Stimulated activated CD4-positive, alpha-beta T cell treated with anti-CD3 and anti-CD28 coated beads, Interleukin-12 subunit alpha, Interleukin-12 subunit beta, amount 100 ng/mL, for 48 hours (primary cell): ENCODE results near the gene TBC1D2B.
A peak's percentile ranks its signal among the peaks of the same experiment; 100 is the strongest.

Source experiments
- DNase-seq, 3 donors: peaks; one replicate each; pipeline ENCODE4 v3.0.0-alpha.2; 2020; ENCODE audit warnings: low read depth in 2 of 3, low spot score in 1 of 3

The TBC1D2B gene

DNA sequence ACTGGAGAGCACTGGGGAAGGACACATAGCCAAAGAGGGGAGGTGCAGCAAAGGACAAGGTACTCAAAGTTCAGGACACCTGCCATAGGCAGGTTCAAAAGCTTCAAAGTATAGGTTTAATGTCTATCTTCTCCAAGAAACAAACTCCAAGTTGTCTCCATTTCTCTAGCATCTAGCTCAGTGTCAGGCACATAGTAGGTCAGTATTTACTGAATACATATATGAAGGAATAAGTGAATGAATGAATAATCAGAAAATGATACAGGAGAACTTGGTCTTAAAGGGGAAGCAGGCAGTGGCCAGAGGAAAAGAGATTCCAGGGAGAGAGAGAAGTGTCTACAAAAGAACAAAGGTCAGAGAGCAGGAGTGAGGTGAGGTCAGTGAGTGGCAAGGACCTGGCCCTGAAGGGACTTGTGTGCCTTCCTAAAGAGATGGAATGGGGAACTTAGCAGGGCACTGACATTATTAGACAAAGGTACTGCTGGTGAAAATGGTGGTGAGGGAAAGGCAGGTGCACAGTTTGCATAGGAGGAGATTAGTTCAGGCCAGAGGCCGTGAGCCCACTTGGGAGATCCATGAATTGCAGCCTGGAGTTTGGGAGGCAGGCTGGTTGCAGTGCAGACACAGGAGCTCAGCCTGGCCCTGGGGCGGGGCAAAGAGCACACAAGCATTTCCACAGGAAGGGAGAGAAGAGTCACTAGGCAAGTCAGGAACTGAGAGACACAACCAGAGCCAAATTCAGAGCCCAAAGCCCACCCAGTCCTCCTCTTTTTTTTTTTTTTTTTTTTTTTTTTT is 21.4 kb downstream of the TBC1D2B start:
- no peak for DNase-seq

DNA sequence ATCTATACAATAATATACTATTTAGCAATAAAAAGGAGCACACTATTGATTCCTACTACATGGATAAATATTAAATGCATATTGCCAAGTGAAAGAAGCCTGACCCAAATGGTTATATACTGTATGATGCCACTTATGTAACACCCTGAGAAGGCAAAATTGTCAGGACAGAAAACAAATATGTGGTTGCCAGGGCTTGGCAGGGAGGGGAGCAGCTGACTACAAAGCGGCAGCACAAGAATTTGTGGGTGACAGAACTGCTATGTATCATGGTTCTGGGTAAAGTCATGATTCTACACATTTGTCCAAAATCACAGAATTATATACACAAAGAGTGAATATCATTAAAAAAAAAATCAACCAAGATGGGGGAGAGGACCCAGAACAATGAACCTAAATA is 22.5 kb downstream of the TBC1D2B start:
- no peak for DNase-seq

DNA sequence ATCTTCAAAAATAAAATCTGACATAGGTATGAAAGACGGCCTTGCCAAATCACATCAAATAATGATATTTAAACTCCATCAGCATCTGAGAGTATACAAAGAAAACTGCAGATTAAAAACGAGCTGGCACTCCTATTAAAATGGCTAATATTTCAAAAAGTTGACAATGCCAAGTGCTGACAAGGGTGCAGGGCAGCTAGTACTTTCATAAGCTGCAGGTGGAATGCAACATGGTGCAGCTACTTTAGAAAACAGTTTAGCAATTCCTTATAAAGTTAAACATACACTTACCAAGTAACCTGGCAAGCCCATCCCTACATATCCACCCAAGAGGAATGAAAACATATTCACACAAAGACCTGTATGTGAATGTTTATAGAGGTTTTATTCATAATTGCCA is 23.0 kb downstream of the TBC1D2B start:
- no peak for DNase-seq

DNA sequence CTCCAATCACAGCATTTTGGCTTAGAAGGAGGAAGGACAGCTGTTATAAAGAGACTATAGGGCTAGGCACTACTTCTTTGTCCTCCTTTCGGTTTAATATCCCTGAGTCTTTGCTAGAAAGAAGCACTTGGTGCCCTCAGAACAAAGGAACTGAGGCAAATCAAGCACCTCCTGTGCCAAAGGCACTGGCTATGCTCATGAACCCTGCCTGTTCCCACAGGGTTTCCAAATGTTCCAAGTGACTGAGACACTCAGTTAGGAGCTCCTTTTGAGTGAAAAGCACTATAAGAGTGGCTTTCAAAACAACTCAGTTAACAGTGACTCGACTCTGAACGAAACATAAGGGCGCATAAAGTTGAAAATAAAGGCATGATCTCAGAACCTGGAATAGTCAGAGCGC is 25.0 kb downstream of the TBC1D2B start:
- no peak for DNase-seq

DNA sequence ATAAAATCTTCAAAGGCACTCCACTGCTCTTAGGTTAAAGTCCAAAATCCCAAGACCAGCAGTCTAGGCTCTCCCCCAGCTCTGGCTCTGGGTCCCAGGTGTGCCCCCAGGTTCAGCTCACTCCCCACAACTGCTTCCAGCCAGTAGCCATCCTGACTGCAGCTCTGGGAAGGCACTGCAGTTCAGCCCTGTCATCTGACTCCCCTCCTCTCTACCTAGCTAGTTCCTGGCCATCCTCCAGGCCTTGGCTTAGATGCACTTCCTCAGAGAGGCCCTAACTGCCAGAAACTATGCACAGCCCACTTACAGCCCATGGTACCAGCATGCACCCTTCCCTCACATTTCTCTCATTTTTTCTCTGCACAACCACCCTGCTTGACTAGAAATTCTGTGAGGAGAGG is 25.5 kb downstream of the TBC1D2B start:
- DNase-seq = no peak

DNA sequence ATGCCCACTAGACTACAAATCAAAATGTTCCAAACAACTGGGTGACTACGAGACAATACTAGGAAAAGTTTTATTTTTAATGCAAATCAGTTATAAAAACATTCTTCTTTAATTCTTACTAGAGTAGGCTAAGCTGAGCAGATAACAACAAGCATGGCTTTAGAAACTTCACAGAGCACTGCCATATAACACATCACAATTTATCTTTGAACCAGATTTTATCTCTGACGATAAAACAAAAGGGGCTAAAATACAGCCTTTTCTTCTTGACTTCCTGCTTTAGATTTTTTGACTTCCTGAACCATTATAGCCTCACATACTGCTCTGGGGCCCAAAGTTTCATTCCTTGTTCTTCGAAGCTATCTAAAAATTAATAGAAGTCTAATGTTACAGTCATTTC is 25.9 kb downstream of the TBC1D2B start:
- DNase-seq = no peak

DNA sequence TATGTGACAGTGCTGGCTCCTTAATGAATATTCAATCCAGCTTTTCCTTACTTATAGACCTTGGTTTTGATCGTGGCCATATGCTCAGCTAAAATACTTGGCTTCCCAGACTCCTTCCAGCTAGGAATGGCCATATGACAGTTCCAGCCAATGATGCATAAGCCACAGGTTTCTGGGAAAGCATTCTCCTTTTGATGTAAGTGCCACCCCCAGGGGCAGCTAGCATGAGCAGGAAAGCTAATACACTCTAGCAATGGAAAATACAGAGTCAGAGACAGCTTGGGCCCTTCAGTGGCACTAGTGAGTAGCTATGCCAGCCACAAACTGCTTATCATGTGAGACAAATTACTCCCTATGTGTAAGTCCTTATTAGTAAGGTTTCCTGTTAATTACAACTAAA is 26.7 kb downstream of the TBC1D2B start:
- no peak for DNase-seq

DNA sequence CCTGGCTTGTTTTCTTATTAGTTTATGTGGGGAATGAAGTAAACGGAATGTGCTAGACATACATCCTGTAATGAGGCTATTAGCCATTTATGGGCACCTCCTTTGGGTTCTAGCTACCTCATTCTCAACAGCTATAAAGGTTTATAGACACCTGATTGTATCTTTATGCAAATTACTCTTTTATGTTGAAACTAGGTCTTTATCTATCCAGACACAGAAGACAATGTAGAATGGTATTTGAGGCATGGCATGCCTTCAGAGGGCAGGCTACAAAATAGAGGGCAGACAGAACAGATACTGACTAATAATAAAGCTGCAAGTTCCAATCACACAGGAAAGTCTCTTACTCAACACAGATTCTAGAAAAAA is 27.1 kb downstream of the TBC1D2B start:
- no peak for DNase-seq

DNA sequence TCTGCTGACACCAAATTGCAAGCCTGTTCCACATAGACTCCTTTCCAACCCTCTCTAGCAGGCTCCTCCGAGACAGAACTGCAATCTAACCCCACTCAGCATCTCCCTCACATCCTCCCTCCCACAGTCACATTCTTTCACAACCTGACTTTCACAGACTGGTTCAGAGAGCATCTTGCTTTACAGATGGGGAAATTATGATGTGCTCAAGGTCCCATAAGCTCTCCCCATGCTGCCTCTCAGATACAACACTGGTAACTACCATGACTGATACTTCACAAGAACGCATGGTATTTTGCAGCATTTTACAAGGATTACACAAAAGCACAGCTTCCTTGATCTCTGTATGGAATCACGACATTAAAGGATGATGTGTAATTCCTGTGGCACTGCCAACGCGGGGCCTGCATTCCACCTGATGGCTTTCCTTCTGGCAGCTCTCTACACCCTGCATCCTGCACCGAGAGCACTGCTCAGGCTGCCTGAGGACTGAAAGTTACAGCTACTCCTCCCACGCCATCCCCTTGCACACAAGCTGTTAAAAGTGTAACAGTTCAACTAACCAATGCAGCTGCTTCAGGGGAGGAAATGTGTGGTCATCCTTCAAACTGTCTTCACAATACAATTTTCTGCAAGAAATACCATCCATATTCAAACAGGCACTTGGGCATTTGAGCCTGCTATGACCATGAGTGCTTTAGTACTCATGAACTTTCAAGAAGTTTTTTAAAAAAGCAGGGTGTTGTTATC is 27.6 kb downstream of the TBC1D2B start:
- peak; percentile 55 to 71 (median 55) for DNase-seq

DNA sequence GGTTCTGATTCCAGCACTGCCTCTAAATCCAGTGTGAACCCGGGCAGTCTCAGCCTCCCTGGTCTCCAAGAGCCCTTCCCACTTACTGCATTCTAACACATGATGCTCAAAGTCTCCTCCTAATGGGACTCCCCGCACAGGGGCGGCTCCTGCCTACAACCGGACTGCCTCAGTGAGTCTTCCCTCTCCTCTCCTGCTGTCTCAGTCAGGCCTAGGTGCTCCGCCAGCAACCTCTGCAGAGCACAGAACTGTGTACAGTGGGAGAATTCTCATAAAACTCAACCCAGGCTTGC is 28.9 kb downstream of the TBC1D2B start:
- DNase-seq = no peak

DNA sequence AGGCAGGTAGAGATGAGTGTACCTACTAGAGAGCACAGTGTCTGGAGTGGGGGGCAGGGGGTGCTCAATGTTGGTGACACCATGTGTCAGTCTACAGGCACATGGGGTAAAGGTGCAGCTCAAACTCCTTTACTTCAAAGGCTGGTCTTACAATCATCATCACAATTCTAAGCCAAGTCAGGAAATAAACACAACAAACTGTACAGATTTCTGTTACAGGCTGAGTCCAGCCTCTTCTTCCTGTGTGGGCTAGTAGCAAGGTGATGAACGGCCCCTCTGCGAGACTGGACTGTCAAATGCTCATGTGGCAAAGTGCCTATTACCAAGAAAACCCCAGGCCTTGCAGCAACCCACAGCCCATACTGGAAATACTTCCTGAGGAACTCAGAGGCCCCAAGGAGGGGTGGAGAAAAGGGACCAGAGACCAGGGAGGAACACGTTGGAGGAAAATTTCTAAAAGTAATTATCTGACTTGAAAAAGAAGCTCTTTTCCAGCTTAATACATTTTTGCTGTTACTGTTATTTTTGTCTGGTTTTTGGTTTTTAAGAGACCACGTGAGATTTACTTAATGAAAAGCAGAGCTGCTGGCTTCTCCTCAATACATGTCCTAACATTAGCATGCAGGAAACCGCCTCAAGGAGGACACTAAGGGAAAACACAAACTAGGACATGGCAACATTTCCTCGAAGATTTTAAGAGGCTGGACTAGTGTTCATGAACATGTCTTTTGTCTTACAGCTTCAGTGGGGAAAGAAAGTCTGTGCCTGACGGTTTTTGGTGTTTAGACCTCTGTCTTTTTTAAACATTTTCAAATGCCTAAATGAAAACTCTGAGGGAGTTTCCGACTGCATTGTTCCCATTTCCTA is 29.5 kb downstream of the TBC1D2B start:
- no peak for DNase-seq

DNA sequence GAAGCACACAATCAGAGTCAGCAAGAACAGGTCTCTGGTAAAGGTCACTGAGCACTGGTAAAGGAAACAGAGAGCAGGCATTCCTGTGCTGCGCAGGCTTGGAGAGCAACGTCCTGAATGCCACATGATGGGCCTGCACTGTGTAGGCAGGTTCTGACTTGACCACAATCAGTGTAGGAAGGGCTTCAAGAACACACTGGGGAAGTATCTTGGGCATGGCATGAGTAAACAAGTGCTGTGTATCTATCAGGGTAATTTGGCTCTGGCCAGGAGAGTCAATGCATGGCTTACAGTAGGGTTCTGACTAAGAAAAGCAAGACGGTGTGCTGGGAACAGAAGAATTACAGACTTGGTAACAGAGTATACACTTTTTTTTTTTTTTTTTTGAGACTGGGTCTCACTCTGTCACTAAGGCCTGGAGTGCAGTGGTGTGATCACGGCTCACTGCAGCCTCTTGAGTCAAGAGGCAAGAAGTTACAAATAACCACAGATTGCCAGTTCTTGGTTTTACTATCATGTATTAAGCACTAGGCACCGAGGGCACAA is 30.6 kb downstream of the TBC1D2B start:
- peak in 1 of 3 donors; percentile 42 for DNase-seq

DNA sequence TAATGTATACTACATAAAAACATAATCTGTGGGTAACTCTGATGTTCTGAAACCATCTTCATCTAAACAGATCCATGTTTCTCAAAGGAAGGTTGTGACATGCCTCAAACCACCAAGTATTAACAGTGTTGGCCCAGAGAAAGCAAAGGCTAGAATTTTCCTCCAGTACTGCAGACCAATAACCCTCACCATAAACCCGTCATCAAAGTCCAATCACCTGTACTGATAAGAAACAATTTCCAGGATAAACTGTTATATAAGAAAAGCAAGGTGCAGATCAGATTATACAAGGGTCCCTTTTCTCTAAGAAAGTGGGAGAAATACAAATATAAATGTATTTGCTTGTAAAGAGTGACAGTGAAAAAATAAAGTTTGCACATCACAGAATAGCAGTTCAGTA is 32.3 kb downstream of the TBC1D2B start:
- no peak for DNase-seq

DNA sequence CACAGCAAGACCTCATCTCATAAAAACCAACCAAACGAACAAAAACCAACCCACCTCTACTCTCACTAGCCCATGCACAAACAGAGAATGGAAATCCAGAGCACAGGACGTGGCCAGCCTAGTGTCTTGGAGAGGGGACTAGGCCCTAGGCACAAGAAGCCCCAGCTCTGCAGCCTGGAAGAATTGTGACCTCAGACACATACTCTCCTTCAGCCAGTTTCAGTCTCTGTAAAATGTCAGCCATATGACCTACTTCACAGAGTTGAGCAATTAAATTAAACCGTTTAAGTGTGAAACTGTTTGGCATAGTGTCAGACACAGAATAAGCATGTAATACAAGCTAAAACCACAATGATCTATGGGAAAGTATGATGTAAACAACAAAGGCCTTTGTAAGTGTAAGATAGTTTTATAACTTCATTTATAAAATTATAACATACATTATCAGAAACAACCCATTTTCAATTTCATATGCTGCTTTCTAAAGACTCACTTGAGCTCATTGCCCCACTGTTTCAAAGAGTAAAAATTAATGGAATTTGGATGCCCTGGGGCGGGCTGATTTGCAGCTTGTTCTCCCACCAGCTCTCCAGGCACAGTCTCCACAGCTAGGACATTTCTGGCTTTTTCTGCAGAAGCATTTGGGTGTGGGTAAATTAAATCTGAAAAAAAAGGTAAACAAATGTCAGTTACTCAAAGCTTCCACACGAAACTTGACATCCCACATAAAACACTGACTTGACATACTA is 32.9 kb downstream of the TBC1D2B start:
- DNase-seq = no peak

DNA sequence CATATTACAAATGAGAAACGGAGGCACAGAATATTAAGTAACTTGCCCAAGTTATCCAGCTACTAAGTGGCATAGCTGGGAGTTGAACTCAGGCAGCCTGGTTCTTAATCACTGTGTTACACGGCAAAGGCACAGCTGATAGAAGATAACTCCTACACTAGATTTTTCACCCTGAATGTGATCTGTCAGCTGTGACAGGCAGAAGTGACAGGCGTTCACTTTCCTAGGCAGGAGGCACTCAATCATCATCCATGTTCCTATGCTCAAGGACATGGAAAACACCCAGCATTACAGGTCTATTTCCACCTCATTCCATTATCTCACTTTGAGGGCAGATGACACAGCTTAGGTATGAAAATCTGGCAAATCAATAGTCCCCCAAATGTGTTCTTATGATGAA is 35.6 kb downstream of the TBC1D2B start:
- no peak for DNase-seq

DNA sequence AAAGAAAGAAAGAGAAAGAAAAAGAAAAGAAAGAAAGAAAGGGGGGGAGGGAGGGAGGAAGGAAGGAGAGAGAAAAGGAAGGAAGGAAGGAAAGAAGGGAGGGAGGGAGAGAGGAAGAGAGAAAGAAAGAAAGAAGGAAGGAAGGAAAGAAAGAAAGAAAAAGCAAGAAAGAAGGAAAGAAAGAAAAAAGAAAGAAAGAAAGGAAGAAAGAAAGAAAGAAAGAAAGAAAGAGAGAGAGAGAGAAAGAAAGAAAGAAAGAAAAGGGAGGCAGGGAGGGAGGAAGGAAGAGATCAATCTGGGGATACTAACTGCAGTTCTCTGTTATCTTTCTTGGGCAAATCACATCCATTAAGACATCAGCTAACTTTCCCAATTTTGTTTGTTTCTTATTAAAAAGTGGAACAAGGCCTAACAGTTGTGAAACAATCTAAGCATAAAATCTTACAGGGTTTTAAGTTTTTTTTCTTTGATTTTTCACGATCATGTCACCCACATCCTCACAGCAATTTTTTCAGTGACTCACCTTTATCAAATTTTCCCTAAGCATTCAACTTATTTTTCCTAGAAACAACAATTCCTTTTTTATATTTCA is 36.8 kb downstream of the TBC1D2B start:
- DNase-seq = no peak

DNA sequence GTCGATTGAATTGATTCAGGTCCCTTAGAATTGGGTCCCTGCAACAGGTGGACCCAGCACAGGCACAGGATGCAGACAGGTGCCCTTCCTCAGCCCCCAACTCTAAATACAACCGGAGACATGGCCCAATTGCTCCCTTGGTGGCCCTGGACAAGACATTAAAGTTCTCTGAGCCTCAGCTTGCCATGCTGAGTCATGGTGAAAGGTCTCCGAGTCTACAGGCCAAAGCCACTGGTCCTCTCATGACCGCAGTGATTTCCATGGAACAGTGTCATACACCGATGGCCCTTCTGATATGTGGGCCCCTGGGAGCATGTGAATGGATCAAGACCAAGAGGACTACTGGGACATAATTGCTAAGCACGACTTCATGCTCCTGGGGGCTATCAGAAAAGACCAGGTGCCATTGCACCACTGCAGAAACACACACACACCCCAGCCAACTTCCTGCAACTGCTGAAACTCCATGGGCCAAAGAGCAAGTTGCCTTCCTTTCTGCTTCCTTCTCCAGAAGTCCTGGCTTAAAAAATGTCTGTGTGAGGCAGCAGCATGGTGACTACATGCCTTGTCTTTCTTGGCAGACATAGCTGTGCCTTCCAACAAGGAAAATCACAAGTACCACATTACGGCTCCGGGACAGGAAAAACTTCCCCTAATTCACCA is 38.8 kb downstream of the TBC1D2B start:
- DNase-seq = no peak

DNA sequence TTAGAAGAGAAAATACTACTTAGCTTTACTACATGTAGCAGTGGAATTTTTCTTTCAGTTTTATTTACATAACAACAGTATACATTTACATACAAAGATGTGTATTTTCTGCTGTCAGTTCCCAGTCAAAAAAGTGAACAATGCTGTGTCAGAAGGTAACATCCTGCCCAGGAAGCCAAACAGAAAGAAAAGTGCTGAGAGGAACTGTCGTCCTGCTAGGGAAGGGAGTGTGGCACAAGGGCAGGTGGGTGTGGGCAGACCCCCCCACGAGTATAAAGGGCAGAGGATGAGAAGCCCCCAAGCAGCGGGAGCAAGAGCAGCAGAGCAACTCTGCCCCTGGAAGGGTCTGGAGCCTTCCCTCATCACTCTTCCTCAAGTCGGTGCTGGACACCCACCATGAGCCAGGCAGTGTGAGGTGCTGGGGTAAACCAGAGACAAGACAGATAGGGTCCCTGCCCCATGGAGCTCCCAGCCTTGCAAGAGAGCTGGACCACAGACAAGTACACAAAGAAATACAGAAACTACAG is 39.7 kb downstream of the TBC1D2B start:
- no peak for DNase-seq

DNA sequence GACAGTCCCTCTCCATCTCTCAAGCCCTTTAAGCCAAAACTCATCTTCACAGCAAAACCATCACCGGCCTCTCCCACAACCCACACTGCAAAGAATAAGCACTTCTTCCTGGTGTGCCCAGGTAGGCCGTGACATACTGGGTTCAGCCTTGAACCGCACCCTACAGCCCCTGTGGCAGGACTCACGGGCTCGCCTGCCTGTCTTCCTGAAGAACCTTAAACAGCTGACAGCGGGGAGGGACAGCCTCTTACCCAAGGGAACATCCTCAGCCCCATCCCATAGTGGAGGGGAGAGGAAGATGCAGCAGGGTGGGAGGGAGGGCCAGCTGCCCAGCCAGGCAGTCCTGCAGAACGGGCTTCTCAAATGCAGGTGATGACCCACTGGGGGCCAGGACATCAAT is 40.2 kb downstream of the TBC1D2B start:
- no peak for DNase-seq
